Body of pancreas (tissue), 4 donors: ENCODE measurements around the gene TNNT1.

Experiments used
- CTCF ChIP-seq, 7 experiments: fragments of 450-650 bp in 4 of 7; fragments of 200-600 bp in 3 of 7; sonication (generic) in 3 of 7; IDR thresholded peaks; one replicate each; pipeline ENCODE4 v1.5.1; 2016 to 2019; ENCODE audit warnings: antibody characterized with exemption in 7 of 7
- POLR2A ChIP-seq, 3 donors: fragments of 450-650 bp; IDR thresholded peaks; one replicate each; pipeline ENCODE4 v1.6.1; 2016; ENCODE audit warnings: antibody characterized with exemption in 3 of 3, mild to moderate bottlenecking in 2 of 3

- TF ChIP-seq POLR2A (IDR thresholded peaks at IDR 0.05) (no peak), CTCF (IDR thresholded peaks at IDR 0.05) (no peak)
Measured at GRCh38 chr19:55106591-55106990, 42.4 kb downstream of the TNNT1 start.
